Endometrial microvascular endothelial cells (primary cell): ENCODE results near the gene KRTDAP. TPM values are rescaled to one million over a fixed set of nuclear protein-coding genes. Genes with fewer than 3 reads are reported as not detected.

Source experiments
- in situ Hi-C: cut with HindIII; loops from 2 replicates; pipeline ENCODE4 v1.10.0; 2017; ENCODE audit warnings: low sequenced_read_pairs, low pct_unique_long_range_greater_than_20kb; ENCODE audit errors: inconsistent ontology term
- total RNA-seq: library from RNA; depleted of rRNA; stranded (reverse); fragments of >200 nt; gene quantifications from one replicate; pipeline ENCODE4 v1.2.3, GENCODE V29; 2015; ENCODE audit errors: inconsistent ontology term

KRTDAP gene
- total RNA-seq, 1 donor from 2014 or later: not detected

DNA sequence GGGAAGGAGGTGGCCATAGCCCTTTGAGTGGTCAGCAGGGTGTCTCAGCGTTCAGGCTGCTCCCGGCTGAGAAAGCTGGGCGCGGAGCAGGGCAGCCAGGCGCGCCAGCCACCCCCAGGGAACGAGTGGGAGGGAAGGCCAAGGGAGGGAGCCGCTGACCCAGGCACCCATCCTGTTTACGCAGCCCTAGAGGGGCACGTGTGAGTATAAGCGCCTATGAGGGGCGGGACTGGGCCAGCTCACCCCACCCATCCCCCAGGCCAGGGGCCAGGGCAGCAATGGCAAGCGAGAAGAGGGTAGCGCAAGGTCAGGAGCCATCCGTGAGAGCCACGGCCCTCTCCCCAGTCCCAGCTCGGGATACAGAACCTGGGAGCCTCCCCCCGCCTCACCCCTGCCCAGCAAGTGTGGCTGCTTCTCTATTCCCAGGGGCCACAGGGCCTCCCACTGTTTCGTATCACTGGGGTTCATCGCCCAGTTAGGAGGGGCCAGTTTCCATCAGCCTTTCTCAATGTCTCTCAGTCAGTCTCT lies 24.1 kb upstream of the KRTDAP start:
- in situ Hi-C loops: no loop called here

DNA sequence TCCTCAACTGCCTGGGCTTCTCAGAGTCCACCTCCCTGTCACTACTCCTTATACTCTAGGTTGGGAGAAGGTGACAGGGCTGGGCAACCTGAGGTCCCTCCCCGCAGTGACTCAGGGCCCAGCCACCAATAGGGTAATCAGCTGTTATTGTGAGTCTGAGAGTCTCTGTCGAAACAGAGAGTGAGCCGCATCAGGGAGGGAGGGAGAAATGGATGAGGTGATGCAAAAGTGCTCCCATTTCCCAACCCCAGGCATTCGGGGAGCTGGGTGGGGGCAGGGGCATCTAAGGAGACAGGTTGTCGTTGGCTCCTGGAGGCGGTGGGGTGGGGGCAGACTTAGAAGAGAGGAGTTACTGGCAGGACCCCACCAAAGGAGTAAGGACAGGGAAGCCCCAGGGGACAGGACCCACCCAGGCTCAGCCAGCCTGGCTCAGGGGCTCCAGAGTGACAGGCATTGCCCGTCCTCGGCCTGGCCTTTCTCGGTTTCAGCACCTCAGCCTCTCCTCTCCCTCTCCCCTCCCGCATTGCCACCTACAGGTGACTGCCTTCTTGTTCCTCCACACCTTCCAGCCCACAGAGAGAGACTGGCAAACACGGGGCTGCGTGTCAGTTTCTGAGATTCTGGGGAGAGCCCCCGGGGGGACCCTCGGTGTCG lies 23.5 kb upstream of the KRTDAP start, which contains the start of gene DMKN:
DMKN (minus strand) TSS at position 22 of the 654 bp plus-strand sequence. CDS start 174 bp downstream, outside the sequence.
- in situ Hi-C loops: no loop called here

DNA sequence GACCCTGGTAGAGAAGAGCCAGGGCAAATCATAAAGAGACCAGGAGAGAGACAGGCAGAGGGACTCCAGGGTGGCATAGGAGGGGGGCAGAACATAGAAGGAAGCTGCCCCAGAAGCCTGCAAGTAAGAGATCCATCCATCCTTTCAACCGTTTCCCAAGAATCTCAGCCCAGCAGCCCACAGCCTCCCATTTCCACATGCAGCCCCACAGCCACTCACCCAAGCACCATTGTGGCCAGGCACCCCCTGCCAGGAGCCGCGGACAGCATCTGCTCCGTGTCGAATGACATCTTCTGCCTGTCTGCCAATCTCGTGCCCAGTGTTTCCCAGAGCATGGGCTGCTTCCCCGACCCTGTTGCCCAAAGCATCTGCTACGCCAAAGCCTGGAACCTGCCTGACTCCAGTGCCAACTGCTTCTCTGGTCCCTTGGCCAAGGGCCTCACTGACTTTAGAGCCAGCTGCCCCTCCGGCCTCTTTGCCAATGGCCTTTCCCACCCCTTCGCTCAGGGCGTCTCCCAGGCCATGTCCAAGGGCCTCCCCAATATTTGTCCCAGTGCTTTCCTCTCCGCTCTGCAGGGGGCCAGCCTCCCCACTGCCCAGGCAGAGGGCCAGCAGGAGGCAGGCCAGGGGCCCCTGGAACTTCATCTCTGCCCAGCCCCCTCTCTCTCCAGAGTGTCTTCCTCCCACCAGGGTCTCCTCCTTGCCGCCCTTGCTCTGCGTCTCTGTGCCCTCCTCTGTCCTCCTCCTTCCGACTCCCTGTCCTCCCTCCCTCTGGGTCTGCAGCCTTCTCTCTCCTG lies 22.8 kb upstream of the KRTDAP start:
- in situ Hi-C loops: no loop called here

DNA sequence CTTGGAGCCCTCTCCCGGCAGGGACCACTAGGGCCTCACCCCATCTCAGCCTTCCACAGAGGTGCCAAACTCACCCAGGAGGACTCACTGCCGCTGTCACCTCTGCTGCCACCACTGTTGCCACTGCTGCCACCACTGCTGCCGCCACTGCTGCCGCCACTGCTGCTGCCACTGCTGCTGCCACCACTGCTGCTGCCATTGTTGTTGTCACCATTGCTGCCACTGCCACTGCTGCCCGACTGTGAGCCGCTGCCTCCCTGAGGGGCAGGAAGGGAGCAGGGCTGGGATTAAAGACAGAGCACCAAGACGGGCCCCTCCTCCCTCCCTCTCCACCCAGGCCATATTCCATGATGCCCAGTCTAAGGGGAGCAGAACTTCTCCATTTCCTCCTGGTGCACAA lies 21.1 kb upstream of the KRTDAP start:
- in situ Hi-C loops: no loop called here

- in situ Hi-C loops: no loop called here
Observed at GRCh38 chr19:35510626-35510964, 20.3 kb upstream of the KRTDAP start.

GRCh38 chr19:35509861-35510625 lies 19.8 kb upstream of the KRTDAP start:
- in situ Hi-C loops: no loop called here

DNA sequence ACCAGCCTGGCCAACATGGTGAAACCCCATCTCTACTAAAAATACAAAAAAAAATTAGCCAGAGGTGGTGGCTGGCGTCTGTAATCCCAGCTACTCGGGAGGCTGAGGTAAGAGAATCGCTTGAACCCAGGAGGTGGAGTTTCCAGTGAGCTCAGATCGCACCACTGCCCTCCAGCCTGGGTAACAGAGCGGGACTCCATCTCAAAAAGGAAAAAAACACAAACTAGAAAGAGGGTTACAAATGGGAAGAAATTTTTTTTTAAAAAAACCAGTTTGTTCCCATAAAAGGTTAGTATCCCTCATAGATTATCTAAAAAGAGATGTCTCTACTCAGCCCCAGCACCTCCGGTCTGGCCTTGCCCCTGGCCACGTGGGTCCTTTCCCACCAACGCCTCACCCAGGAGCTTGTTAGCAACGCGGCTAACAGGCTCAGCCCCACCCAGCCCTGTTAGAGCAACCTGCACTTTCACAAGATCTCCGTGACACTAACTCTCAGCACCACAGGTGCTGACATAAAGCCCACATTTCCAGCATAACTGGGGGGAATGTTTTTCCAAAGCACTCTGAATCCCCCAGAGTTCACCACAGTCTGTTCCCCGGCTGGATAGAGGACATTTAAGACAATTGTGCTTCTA lies 18.9 kb upstream of the KRTDAP start:
- in situ Hi-C loops: no loop called here

- in situ Hi-C loops: no loop called here
Observed at GRCh38 chr19:35508129-35508528, 17.9 kb upstream of the KRTDAP start.

DNA sequence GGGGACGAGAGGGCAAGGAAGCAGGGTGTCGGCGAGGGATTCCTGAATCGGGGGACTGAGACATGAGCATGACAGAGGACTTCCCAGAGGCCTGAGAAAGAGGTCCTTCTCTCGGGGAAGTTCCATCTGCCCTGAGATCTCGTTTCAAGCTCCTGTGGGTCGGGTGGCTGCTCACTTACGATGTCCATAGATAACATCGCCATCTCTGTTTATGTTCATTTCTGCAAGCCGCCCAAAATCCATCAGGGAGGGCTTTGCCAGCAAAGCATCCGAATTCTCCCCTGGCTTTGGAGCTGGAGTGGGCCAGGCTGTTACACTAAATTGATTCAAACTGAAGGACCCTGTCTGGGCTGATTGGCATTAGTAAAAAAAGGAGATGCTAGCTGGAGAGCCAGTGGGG lies 17.3 kb upstream of the KRTDAP start:
- in situ Hi-C loops: no loop called here

DNA sequence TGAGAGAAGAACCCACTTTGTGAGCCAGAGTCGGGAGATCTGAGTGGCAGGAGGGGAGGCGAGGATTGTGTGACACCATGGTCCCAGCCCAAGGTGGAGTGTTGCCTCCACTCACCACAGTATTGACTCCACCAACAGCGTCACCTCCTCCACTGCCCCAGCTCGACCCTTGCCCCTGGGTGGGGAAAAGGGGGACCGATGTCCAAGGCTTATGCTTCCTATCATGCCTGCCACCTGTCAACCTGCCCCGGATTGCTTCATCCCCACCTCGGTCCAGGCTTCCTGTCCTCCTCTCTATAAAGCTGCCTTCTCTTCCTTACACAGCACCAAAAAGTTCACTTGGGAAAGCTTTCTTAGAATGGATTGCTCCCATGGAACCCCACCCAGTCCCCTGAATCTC lies 15.7 kb upstream of the KRTDAP start:
- in situ Hi-C loops: no loop called here

DNA sequence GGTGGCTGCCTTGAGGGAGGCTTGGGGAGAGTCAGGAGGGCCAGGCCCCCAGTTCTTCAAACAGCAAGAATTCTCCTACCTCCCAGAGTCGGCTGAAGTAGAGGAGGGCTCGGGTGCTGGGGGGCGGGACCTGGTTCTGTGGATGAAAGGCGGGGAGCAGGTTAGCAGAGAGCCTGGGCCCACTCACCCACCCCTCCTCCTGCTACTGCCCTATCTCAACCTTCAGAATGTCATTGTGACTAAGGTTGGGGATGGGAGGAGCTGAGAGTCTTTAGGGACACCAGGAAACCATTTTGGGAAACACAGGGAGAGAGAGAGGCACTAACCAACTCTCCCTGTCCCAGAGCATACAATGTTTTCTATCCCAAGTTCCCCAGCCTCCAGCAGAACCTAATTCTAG lies 12.5 kb upstream of the KRTDAP start:
- in situ Hi-C loops: no loop called here

DNA sequence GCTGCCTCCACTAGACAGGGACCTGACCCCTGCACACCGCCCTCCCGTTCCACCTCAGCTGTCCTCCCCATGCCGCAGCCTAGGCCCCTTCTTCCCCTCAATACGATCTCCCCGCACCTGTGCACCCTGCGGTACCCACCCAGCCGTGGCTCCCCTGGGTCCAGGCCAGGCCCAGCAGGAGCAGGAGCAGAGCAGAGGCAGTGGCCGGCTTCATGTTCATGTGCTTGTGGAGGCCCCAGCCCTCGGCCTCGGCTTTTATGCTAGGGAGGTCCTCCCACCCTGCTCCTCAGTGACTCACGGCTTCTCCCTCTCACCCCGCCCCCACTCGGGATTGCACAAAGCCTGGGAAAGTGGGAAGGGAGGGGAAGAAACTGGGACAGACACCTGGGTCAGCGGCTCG lies 11.4 kb upstream of the KRTDAP start:
- in situ Hi-C loops: no loop called here

GRCh38 chr19:35500611-35501010 lies 10.3 kb upstream of the KRTDAP start:
- in situ Hi-C loops: no loop called here

- in situ Hi-C loops: no loop called here
Observed at GRCh38 chr19:35498984-35499527, 8.8 kb upstream of the KRTDAP start.

DNA sequence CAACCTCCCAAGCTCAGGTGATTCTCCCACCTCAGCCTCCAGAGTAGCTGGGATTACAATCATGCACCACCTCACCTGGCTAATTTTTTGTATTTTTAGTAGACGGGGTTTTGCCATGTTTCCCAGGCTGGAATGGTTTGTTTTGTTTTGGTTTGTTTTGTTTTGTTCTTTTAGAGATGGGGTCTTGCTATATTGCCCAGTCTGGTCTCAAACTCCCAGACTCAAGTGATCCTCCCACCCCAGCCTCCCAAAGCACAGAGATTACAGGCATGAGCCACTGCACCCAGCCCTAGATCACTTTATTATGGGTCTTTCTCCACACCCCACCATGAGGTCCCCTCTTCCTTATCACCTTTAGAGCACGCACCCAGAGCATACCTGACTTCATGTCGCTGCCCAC lies 8.0 kb upstream of the KRTDAP start:
- in situ Hi-C loops: no loop called here

DNA sequence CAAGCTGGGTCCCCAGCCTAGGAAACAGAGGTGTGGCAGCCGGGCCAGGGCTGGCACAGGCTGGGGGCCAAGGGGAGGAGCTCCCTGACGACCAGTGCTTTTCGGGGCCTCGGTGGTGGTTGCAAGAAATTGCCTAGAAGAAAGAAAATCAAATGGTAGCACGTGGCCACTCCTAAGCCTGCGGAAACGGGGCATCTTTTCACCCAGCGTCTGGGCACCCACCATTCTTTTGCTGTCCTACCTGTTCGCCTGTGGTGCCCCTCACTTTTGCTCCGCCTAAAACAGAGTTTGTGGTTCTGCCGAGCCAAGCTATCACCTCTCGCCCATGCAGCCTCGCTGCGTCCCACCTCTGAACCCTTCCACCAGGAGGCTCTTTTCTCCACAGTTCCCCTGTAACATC lies 7.1 kb upstream of the KRTDAP start:
- in situ Hi-C loops: no loop called here

GRCh38 chr19:35495107-35496064 lies 5.1 kb upstream of the KRTDAP start:
- in situ Hi-C loops: no loop called here

DNA sequence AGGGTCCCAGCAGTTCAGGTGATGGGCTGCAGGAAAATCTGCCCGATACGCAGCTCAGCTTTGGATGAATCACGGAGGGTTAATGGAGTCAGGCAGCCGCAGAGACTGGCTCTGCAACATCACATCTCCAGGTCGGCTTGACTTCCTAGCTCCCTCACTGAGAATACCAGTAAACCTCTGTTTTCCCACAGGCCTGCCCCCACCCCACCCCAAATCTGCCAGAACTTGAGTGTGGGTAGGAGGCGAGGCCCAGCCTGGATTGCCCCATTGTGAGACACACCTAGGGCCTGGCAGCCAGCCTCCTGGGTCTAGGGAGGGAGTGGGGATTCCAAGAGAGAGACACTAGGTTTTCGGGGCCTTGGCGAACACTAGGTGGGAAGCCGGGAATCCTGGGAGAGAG lies 3.7 kb upstream of the KRTDAP start:
- in situ Hi-C loops: no loop called here
